ENCODE results near the gene RBM34. TPM values are rescaled to one million over a fixed set of nuclear protein-coding genes. Genes with fewer than 3 reads are reported as not detected.
"Not testable (repeated sequence)": the region's sequence is repeated elsewhere in the genome, so short reads cannot be mapped to it uniquely, and the experiment has no call there.

RBM34 gene
- total RNA-seq, 4 donors from 2014 or later, result 38.7 to 60.0 (median 46.1) TPM

- TF ChIP-seq CTCF (IDR thresholded peaks at IDR 0.05) (no peak), POLR2A (IDR thresholded peaks at IDR 0.05) (no peak)
- WGBS, 2 donors, result 46 to 59% methylated on average over 18 to 20 of the region's 20 CpGs
- no peak overlapping the region for H3K4me3 ChIP-seq (ENCODE audit: low read depth, poor library complexity, severe bottlenecking)
- intact Hi-C loops (cut with DNase I; ENCODE audit: low total_unique reads), result no loop called here
- peak in 1 of 2 donors; percentile 76 for DNase-seq (ENCODE audit: low spot score in 2 of 2)
These were observed 70.5 kb downstream of the RBM34 start for GRCh38 chr1:235090406-235091069.

- TF ChIP-seq CTCF (IDR thresholded peaks at IDR 0.05) (no peak), POLR2A (IDR thresholded peaks at IDR 0.05) (no peak)
- DNase-seq (ENCODE audit: low spot score in 2 of 2), result no peak
- H3K4me3 ChIP-seq (ENCODE audit: low read depth, poor library complexity, severe bottlenecking), result no peak overlapping the region
- 97 to 98% methylated on average over 6 to 7 of the region's 7 CpGs for WGBS, 2 donors
- intact Hi-C loops (cut with DNase I; ENCODE audit: low total_unique reads), result loop anchor here (5.0 kb wide), 1 partner anchor 602 kb away; no protein-coding TSS in a partner anchor
These were observed 72.1 kb downstream of the RBM34 start for GRCh38 chr1:235088907-235089306.

GRCh38 chr1:235088430-235088829, 72.6 kb downstream of the RBM34 start:
- 79 to 89% methylated on average over 6 of the region's 6 CpGs for WGBS, 2 donors
- intact Hi-C loops (cut with DNase I; ENCODE audit: low total_unique reads), result loop anchor here (5.0 kb wide), 1 partner anchor 601 kb away; no protein-coding TSS in a partner anchor
- no peak for DNase-seq (ENCODE audit: low spot score in 2 of 2)
- TF ChIP-seq CTCF (IDR thresholded peaks at IDR 0.05) (no peak), POLR2A (IDR thresholded peaks at IDR 0.05) (no peak)
- H3K4me3 ChIP-seq (ENCODE audit: low read depth, poor library complexity, severe bottlenecking), result no peak overlapping the region

GRCh38 chr1:235087906-235088305, 73.1 kb downstream of the RBM34 start:
- WGBS, 2 donors, result 91 to 96% methylated on average over 6 of the region's 6 CpGs
- no peak overlapping the region for H3K4me3 ChIP-seq (ENCODE audit: low read depth, poor library complexity, severe bottlenecking)
- TF ChIP-seq CTCF (IDR thresholded peaks at IDR 0.05), result no peak
- no peak for TF ChIP-seq POLR2A (IDR thresholded peaks at IDR 0.05)
- intact Hi-C loops (cut with DNase I; ENCODE audit: low total_unique reads), result loop anchor here (5.0 kb wide), 1 partner anchor 601 kb away; no protein-coding TSS in a partner anchor
- no peak for DNase-seq (ENCODE audit: low spot score in 2 of 2)

GRCh38 chr1:235085411-235086117, 75.5 kb downstream of the RBM34 start:
- intact Hi-C loops (cut with DNase I; ENCODE audit: low total_unique reads), result loop anchor here (5.0 kb wide), 1 partner anchor 598 kb away; no protein-coding TSS in a partner anchor
- not testable (repeated sequence) for H3K4me3 ChIP-seq (ENCODE audit: low read depth, poor library complexity, severe bottlenecking); DNase-seq (ENCODE audit: low spot score in 2 of 2)
- WGBS, 2 donors, result 92% methylated on average over 12 of the region's 12 CpGs

Small RNA genes within 50 kb of the gene (microRNA-seq; reads per million reads assigned to microRNA genes)
- gene MIR4753 (ENCODE audit: borderline number of aligned reads in 1 of 2, borderline replicate concordance in 2 of 2), result 0 reads per million in 2 donors

Other genes starting within 250 kb of the RBM34 start
- 100 to 1,000 TPM in 3 of 4 donors, 10 to 100 TPM in 1; 69.4 to 121 (median 112) TPM for gene TOMM20, start 32.4 kb downstream of the RBM34 start, total RNA-seq
- gene ARID4B, start 166.9 kb upstream of the RBM34 start, total RNA-seq, result 10 to 100 TPM; 23.6 to 37.9 (median 33.0) TPM
- 10 to 100 TPM; 21.7 to 32.5 (median 28.9) TPM for gene GGPS1, start 167.3 kb upstream of the RBM34 start, total RNA-seq
- gene TBCE, start 206.2 kb upstream of the RBM34 start, total RNA-seq, result 10 to 100 TPM; 12.0 to 35.8 (median 17.0) TPM

Data from lower leg skin (tissue), 4 donors.